OCI-LY7 (cell line): ENCODE data around the gene LONP1.

ENCODE experiments used
- CTCF ChIP-seq: fragments of 200-600 bp; sonication (generic); conservative IDR thresholded peaks from 2 replicates; pipeline ENCODE4 v1.5.1; 2014; ENCODE audit warnings: mild to moderate bottlenecking, antibody characterized with exemption, low read length, moderate library complexity, mixed read lengths
- EZH2phosphoT487 ChIP-seq: fragments of 200-600 bp; sonication (generic); IDR thresholded peaks from 2 replicates; pipeline ENCODE4 v1.6.1; 2018; ENCODE audit warnings: low read depth, borderline replicate concordance, mild to moderate bottlenecking, mixed run types, antibody characterized with exemption, low read length, moderate library complexity, mixed read lengths

- TF ChIP-seq CTCF (no peak), EZH2phosphoT487 (no peak)
These were observed 52.1 kb downstream of the LONP1 start for GRCh38 chr19:5667751-5668271.
